ENCODE results near the gene MYRIP.

GRCh38 chr3:40192628-40193027 lies 383.2 kb downstream of the MYRIP start:
- no peak for TF ChIP-seq CTCF (IDR thresholded peaks at IDR 0.05 in 8 of 11, conservative IDR thresholded peaks at IDR 0.05 in 3 of 11)
- no peak for TF ChIP-seq POLR2A (IDR thresholded peaks at IDR 0.05)
- no peak for TF ChIP-seq POLR2AphosphoS5 (IDR thresholded peaks at IDR 0.05)
